Measurements from ENCODE around the gene CLEC2B.

DNA sequence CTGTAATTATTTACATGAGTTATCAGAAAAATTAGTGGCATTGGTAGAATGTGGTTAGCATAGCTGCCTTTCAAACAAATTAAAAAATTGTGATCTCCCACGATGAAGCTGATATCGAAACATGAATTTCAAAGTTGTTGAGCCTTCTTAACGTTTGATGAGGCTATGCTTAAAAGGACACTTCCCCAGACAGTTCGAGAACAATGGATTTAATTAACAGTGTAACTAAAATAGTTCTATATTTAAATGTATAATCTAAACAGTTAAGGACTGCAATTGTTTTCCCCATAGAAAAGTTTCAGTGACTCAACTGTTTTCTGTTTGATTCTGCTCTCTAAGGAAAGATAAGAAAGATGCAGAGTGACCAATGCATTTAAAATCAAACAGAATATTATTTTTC lies 1.6 kb downstream of the CLEC2B start:
- TF ChIP-seq EZH2 (IDR thresholded peaks at IDR 0.05) (no peak), POLR2AphosphoS5 (IDR thresholded peaks at IDR 0.05; ENCODE audit: borderline replicate concordance, low read depth, low read length) (no peak)
